GM18868 (cell line): ENCODE data around the gene IGF2BP2.
"Not testable (repeated sequence)": the region's sequence is repeated elsewhere in the genome, so short reads cannot be mapped to it uniquely, and the experiment has no call there.

ENCODE experiments used
- ATAC-seq: cut with Tn5 transposase; IDR thresholded peaks from one replicate; pipeline ENCODE4 v1.9.1; 2021; ENCODE audit warnings: mild to moderate bottlenecking, moderate library complexity; ENCODE audit not compliant: unreplicated experiment

The IGF2BP2 gene

DNA sequence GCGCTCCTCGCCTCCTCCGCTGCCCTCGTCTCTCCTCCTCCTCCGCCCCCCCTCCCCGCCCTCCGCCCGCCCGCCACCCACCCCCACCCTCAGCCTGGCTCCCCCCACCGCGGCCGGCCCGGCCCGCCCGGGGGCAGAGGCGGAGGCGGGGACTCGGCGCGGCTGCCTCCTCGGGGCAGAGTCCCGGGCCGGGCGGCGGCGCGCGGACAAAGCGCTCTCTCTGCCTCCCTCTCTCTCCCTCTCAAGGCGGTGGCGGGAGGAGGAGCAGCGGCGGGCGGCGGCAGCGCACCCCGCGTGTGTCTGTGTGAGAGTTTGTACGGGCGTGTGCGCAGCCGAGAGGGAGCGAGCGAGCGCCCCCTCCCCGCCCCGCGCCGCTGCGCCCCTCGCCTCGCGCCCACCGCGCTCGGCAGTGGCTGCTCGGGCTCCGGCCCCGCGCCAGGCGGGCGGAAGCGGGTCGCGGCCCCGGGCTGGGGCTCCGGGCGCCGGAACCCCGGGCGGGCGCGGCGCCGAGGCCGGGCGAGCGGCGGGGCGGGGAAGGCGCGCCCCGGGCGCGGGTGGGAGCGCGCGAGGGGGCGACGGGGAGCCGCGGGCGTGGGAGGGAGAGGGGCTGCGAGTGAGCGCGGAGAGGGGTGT lies at the start of gene IGF2BP2:
Gene IGF2BP2 (minus strand): TSS at position 37 of the 633 bp plus-strand sequence. CDS start 82 bp downstream, outside the sequence.
- no peak for ATAC-seq

DNA sequence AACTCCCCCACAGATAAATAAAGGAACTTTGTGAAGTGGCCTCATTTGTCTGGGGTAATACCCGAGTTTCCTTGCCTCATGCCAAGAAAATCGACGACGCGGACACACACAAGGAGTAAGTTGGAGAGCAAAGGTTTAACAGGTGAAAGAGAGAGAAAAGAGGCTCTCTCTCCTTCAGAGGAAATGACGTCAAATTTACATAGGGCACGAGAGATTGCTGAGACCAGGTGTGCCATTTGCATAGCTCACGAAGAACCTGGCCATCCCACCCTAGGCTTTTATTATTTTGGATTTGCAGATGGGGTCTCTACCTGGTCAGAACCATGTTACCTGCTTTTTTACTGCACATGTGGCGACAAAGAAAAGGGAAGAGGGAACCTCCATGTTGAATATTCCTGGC lies 49.3 kb upstream of the IGF2BP2 start:
- ATAC-seq = no peak

DNA sequence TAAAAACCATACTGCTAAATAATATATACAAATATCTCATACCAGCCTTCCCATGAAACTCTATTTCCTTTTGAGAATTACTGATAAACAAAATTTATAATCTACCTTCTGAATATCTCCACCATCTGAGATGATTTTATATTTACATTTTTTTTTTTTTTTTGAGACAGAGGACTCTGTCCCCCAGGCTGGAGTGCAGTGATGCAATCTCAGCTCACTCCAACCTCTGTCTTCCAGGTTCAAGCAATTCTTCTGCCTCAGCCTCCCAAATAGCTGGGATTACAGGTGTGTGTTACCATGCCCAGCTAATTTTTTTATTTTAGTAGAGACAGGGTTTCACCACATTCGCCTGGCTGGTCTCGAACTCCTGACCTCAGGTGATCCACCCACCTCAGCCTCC lies 42.8 kb upstream of the IGF2BP2 start:
- ATAC-seq = no peak

DNA sequence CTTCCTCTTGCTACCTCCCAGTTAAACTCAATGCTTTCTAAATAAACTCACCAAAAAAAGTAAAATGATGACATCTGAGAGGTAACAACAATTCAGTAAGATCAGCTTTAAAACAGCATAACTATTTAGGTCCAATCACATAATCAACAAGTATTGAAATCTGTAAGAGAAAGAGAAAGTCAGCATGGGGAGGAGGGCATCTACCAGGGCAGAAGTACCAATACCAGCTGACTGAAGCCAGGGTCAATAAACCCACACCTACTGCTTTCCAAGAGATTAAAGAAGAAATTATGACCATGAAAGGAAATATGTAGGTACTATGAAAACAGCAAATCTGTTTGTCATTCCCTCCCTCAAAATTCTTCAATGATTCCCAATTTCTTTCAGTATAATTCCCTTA lies 42.2 kb upstream of the IGF2BP2 start:
- no peak for ATAC-seq

DNA sequence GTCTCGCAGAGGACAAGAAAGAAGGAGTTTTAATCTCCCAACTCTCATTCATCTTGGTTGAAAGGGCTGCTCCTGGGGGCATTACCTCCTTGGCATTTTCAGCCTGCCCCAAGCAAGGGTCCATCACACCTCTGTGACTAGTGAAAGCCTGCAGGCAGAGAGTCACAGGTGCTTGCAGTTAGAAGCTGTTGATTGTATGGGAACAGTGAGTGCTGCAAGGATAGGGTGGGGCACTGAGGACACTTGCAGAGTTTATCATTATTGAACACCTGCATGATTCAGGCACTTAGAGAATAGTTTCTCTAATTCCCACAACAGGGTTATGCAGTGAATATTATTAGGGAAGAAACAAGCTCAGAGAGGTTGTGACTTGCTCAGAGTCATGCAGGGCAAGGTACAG lies 41.7 kb upstream of the IGF2BP2 start:
- ATAC-seq = no peak

DNA sequence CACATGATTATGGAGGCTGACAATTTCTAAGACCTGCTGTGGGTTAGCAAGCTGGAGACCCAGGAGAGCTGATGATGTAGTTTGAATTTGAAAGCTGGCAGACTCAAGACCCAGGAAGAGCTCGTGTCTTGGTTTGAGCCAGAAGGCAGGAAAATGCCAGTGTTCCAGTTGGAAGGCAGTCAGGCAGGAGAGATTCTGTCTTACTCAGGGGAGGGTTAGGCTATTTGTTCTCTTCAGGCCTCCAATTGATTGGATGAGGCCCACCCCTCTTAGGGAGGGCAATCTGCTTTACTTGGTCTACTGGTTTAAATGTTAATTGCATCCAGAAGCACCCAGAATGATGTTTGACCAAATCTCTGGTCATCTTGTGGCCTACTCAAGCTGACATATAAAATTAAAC lies 40.4 kb upstream of the IGF2BP2 start:
- ATAC-seq = no peak

DNA sequence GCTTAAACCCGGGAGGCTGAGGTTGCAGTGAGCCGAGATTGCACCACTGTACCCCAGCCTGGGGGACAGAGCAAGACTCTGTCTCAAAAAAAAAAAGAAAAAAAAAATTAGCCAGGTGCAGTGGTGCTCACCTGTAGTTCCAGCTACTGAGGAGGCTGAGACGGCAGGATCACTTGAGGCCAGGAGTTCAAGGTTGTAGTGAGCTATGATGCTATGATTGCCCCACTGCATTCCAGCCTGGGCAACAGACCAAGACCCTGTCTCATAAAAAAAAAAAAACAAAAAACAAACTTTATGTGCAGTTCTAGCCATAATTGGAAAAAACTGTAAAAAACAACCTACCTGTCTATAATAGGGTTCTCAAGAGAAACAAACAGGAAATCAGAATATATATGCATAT lies 39.9 kb upstream of the IGF2BP2 start:
- ATAC-seq = no peak

DNA sequence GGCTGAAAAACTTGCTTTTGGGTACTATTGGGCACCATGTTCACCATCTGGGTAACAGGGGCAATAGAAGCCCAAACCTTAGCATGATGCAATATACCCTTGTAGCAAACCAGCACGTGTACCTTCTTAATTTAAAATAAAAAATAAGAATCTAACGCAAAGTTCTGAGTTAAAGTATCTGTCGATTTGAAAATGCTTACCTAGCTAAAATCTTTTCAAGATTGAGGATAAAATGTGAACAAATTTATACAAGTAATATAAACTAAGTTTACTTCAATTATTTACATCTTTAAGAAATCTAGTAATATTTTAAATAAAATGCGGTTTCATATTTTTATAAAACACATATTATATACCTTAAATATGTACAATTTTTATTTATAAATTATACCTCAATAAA lies 38.1 kb upstream of the IGF2BP2 start:
- no peak for ATAC-seq

DNA sequence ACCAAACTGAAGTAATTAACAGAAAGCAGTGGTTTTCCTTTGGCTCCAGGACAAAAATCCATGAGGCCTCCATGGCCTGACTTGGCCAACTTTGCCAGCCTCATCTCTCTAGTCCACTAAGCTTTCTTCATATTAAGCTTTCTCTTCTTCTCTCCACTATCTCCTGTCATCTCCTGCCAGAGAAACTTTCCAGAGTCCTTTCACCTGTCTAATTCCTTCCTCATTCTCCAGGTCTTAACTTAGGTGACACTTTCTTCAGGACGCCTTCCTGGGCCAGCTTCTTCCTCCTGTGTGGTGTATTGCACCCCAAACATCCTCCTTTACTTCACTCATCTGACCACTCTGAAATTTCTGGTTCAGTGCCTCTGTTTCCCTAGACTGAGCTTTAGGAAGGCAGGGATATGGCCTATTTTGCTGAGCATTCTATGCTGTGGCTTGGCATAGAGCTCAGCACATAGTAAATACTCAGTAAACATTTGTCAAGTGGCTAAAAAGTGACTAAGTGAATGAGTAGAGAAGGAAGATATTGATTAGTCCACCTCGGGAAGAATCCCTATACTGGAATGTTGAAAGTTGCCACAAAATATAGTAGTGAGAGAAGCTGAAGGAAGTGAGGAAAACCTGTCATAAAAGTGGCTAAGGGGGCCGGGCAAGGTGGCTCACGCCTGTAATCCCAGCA lies 34.6 kb upstream of the IGF2BP2 start:
- ATAC-seq = no peak

DNA sequence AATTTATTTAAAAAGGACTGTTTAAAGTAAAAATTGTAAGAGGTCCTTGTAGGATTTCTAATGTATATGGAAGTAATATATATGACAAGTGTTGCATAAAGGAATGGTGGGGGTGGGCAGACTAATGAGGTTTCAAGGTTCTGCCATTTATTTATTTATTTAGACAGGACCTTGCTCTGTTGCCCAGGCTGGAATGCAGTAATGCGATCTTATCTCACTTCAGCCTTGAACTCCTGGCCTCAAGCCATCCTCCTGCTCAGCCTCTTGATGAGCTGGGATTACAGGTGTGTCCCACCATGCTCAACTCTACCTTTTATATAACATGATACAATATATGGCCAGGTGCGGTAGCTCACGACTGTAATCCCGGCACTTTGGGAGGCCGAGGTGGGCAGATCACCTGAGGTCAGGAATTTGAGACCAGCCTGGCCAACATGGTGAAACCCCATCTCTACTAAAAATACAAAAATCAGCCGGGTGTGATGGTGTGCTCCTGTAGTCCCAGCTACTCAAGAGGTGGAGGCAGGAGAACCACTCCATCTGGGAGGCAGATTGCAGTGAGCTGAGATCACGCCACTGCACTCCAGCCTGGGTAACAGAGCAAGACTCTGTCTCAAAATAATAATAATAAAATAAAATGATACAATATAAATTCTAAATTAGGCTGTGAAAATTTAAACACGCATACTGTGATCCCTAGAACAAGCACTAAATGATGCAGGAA lies 33.8 kb upstream of the IGF2BP2 start:
- ATAC-seq = no peak

DNA sequence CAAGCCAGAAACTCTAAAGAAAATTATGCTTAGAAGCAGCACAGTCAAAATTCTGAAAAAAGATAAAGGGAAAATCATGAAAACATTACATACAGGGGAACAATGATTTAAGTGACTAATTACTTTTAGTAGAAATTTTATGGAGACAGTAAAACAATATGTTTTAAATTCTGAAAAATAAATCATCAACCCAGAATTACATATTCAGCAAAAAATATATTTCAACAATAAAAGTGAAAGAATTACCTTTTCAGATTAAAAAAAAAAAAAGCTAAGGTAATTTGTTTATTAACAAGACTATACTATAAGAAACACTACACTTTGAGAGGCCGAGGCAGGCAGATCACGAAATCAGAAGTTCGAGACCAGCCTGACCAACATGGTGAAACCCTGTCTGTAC lies 32.4 kb upstream of the IGF2BP2 start:
- ATAC-seq = no peak

DNA sequence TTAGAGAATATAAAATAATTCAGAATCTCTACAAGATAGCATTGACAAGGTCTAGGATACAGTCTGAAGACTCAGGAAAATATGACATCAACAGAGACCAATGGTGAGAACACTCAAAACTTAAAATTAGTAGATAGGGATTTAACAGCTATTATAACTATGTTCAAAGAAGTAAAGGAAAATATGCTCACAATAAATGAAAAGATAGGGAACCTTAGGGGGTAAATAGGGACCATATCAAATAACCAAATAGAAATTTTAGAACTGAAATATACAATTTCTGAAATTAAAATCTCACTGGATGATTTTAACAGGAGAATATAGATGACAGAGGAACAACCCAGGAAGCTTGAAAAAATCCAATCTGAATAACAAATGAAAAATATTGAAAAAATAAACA lies 31.8 kb upstream of the IGF2BP2 start:
- ATAC-seq = no peak

DNA sequence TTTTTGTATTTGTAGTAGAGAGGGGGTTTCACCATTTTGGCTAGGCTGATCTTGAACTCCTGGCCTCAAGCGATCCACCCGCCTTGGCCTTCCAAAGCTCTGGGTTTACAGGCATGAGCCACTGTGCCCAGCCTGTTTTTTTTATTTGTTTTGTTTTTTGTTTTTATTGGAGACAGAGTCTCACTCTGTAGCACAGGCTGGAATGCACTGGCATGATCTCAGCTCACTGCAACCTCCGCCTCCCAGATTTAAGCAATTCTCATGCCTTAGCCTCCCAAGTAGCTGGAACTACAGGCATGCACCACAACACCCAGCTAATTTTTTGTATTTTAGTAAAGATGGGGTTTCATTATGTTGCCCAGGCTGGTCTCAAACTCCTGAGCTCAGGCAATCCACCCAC lies 28.9 kb upstream of the IGF2BP2 start:
- ATAC-seq = not testable (repeated sequence)

DNA sequence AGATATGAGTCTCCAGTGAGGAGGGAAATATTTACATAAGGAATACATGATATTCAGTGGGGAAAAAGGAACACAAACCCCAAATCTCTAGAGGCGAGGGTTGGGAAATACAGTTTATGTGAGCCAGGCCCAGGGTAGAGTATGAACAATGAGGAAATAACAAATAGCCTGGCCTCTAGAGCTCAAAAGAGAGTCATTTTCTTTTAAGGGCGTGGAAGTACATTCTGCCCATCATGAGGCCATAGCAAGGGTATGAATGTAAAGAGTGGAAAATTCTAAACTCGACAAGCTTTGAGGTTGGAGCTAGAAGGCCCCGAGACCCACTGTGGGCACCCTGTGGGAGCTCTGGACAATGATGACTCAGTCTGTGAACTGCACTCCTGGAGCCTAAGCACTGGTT lies 27.8 kb upstream of the IGF2BP2 start:
- ATAC-seq = no peak

DNA sequence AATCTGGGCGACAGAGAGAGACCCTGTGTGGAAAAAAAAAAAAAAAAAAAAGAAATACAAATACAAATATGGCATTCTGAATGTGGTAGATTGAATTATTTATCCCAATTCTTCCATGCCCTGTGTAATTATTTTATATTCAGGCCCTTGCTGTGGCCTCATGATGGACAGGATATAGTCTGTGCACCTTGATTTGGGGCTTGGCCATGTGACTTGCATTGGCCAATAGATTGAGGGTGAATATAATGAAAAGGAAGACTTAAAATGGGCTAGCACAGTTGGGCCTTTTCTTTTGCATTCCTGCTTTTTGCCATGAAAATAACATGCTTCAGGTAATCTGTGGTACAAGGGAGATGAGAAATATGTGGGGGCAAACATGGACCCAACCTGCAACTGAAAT lies 27.1 kb upstream of the IGF2BP2 start:
- no peak for ATAC-seq

DNA sequence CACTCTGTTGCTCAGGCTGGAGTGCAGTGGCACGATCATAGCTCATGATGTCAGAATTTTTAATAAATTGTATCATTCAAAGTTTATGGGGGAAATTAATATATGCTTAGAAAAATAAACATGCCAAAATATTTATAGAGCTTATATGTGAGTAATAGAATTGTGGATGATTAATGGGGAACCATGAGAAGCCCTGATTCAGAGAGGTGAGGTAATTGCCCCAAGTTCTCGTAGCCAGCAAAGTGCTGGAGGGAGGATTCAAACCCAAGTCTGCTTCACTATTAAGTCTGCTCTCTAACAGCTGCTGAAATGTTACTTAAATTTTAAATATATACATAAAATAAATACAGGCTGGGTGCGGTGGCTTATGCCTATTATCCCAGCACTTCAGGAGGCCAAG lies 26.2 kb upstream of the IGF2BP2 start:
- no peak for ATAC-seq

DNA sequence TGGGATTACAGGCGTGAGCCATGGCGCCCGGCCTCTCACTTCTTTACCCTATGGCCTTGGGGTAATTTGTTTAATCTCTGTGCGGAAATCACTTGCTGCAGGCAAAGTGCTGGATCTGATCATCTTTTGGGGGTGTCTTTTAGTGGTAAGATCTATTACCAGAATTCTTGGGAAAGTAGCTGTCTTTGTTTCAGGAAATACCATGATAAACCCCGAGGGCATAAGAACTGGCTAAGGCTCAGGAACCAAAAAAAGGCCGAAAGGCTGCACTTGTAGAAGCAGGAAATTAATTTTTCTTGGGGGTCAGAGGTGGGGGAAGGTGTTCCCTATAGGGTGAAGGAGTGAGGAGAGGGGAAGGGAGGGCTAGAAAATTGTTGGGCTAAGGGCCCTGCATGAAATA lies 22.7 kb upstream of the IGF2BP2 start:
- no peak for ATAC-seq

DNA sequence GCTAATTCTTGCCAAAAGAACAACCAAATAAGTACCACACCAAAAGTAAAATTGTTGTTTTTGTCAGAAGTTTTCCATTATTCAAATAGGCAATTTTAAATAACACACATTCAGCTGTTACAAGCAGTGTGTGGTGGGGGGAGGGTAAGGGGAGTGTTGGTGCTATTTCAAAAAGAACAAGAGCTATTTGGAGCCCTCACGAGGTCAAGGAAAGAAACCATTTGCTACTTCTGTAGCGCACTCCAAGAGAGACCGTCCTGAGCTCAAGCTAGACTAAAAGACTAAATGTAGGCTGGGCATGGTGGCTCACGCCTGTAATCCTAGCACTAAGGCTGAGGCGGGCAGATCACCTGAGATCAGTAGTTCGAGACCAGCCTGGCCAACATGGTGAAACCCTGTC lies 21.2 kb upstream of the IGF2BP2 start:
- no peak for ATAC-seq

DNA sequence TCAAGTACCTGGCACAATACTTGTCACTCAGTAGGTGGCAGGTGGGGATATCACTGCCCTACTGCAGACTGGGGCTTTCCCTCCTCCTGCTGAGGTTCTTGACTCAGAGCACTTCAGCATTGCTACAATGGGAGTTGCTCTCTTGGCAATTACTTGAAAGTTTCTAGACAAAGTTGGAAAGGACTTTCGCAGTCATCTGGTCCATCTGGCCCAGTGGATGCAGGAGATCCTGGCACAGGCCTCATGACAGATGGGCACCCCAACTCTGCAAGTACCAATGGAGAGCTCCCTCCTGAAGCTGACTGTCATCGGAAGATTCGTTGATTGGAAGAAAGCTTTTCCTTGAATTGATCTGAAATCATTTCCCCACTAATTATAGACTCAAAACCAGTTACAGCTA lies 19.2 kb upstream of the IGF2BP2 start:
- ATAC-seq = no peak

DNA sequence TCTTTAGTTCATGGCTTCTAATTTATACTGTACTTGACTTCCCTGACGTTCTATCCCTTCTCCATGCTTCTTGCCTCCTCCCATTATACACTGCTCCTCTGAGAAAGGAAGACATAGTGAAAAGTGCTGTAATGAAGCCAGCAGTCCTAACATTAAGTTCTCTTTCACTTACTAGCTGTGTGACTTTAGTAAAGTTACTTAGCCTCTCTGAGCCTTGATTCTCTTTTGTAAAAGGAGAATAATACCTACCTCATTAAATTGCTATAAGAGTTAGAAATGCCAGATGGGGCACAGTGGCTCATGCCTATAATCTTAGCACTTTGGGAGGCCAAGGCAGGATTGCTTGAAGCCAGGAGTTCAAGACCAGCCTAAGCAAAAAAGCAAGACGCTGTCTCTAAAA lies 18.8 kb upstream of the IGF2BP2 start:
- ATAC-seq = no peak

DNA sequence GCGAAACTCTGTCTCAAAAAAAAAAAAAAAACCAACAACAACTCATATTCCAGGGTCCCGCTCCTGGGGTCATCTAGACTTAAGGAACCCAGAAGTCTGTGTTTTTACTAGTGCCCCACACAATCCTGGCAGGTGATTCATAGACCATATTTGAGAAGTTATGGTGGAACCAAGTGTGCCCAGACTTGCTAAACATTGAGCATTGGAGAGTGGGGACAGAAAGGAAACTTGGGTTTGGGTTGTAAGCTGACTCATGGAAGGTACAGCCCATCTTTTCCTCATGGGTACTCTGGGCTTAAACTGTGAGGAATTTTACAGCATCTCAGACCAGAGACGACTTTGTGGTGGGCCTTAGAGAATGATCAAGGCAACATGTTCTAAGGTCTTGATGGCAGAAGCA lies 18.3 kb upstream of the IGF2BP2 start:
- ATAC-seq = no peak

DNA sequence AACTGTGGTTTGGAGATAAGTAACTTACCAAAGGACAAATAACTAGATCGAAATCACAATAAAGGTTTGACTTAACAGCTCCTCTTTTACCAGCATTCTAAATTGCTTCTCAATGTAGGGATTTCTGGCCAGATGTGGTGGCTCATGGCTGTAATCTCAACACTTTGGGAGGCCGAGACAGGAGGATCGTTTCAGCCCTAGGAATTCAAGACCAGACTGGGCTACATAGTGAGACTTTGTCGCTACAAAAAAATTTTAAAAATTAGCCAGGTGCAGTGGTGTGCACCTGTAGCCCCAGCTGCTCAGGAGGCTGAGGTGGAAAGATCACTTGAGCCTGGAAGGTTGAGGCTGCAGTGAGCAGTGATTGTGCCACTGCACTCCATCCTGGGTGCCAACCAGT lies 17.4 kb upstream of the IGF2BP2 start:
- no peak for ATAC-seq
